Measurements from ENCODE around the gene HCN2. TPM values are rescaled to one million over a fixed set of nuclear protein-coding genes. Genes with fewer than 3 reads are reported as not detected.

HCN2 gene
- total RNA-seq, 1 donor from 2014 or later: not detected

- no peak overlapping the region for H3K4me3 Mint-ChIP-seq
- H3K9me3 Mint-ChIP-seq: peaks cover 19% of the 10 kb centered on the region
- peaks cover 6% of the 10 kb centered on the region for H3K27me3 Mint-ChIP-seq (ENCODE audit: insufficient read depth, low read depth)
- Histone ChIP-seq H3K79me2 (ENCODE audit: low read depth) (no peaks in the 10 kb centered on the region), H3K27ac (no peak overlapping the region), H3K4me1 (peaks cover 5% of the 10 kb centered on the region), H3K36me3 (no peaks in the 10 kb centered on the region), H3K4me3 (no peak overlapping the region), H2AFZ (replicated peaks) (no peak overlapping the region), H4K20me1 (ENCODE audit: low read depth) (no peaks in the 10 kb centered on the region), H3K4me2 (no peak overlapping the region), H3K27me3 (no peaks in the 10 kb centered on the region), H3F3A (ENCODE audit: low read depth) (no peaks in the 10 kb centered on the region), H3K9me3 (ENCODE audit: low read depth) (no peaks in the 10 kb centered on the region), H3K9ac (no peak overlapping the region)
- H3K4me1 Mint-ChIP-seq: peaks cover 11% of the 10 kb centered on the region
- DNase-seq (ENCODE audit: low spot score): no peak
- TF ChIP-seq EZH2 (IDR thresholded peaks at IDR 0.05) (no peak), CTCF (IDR thresholded peaks at IDR 0.05) (no peak), EZH2phosphoT487 (IDR thresholded peaks at IDR 0.05) (no peak)
- no peak overlapping the region for H3K27ac Mint-ChIP-seq
- peaks cover 23% of the 10 kb centered on the region for H3K36me3 Mint-ChIP-seq
Observed at GRCh38 chr19:560121-560520, 29.6 kb upstream of the HCN2 start.

- H3K27me3 ChIP-seq: peaks cover 7% of the 10 kb centered on the region
- TF ChIP-seq EZH2phosphoT487 (IDR thresholded peaks at IDR 0.05): no peak
- no peak for TF ChIP-seq EZH2 (IDR thresholded peaks at IDR 0.05)
- H3K4me3 Mint-ChIP-seq: no peak overlapping the region
- peaks cover 10% of the 10 kb centered on the region for H3K27me3 Mint-ChIP-seq (ENCODE audit: insufficient read depth, low read depth)
- H3K9ac ChIP-seq: no peak overlapping the region
- H3K9me3 Mint-ChIP-seq: peaks cover 28% of the 10 kb centered on the region
- no peaks in the 10 kb centered on the region for H4K20me1 ChIP-seq (ENCODE audit: low read depth)
- H3K79me2 ChIP-seq (ENCODE audit: low read depth): no peaks in the 10 kb centered on the region
- no peak for DNase-seq (ENCODE audit: low spot score)
- H3K4me2 ChIP-seq: no peak overlapping the region
- H3K27ac Mint-ChIP-seq: no peak overlapping the region
- H3K9me3 ChIP-seq (ENCODE audit: low read depth): no peaks in the 10 kb centered on the region
- H3K4me1 ChIP-seq: no peaks in the 10 kb centered on the region
- H3K4me3 ChIP-seq: no peak overlapping the region
- H3K27ac ChIP-seq: no peak overlapping the region
- H3K36me3 Mint-ChIP-seq: peaks cover 33% of the 10 kb centered on the region
- H3K36me3 ChIP-seq: no peaks in the 10 kb centered on the region
- peaks cover 12% of the 10 kb centered on the region for H3F3A ChIP-seq (ENCODE audit: low read depth)
- H3K4me1 Mint-ChIP-seq: peaks cover 11% of the 10 kb centered on the region
- H2AFZ ChIP-seq (replicated peaks): no peak overlapping the region
Observed at GRCh38 chr19:566403-566802, 23.3 kb upstream of the HCN2 start.

GRCh38 chr19:566844-567243 lies 22.8 kb upstream of the HCN2 start:
- Histone ChIP-seq H3K36me3 (no peaks in the 10 kb centered on the region), H3K9ac (no peak overlapping the region), H3K4me2 (no peak overlapping the region), H3K9me3 (ENCODE audit: low read depth) (no peaks in the 10 kb centered on the region), H3K27ac (no peak overlapping the region), H2AFZ (replicated peaks) (no peak overlapping the region), H3K27me3 (peaks cover 8% of the 10 kb centered on the region), H3K79me2 (ENCODE audit: low read depth) (no peaks in the 10 kb centered on the region), H3F3A (ENCODE audit: low read depth) (peaks cover 16% of the 10 kb centered on the region), H3K4me1 (no peaks in the 10 kb centered on the region), H4K20me1 (ENCODE audit: low read depth) (no peaks in the 10 kb centered on the region), H3K4me3 (no peak overlapping the region)
- H3K27ac Mint-ChIP-seq: peak overlapping the region; percentile 74
- H3K4me1 Mint-ChIP-seq: peaks cover 11% of the 10 kb centered on the region
- no peak for DNase-seq (ENCODE audit: low spot score)
- peaks cover 31% of the 10 kb centered on the region for H3K36me3 Mint-ChIP-seq
- H3K4me3 Mint-ChIP-seq: peak overlapping the region; percentile 50
- H3K27me3 Mint-ChIP-seq (ENCODE audit: insufficient read depth, low read depth): peaks cover 11% of the 10 kb centered on the region
- peaks cover 27% of the 10 kb centered on the region for H3K9me3 Mint-ChIP-seq
- TF ChIP-seq EZH2 (IDR thresholded peaks at IDR 0.05): no peak
- no peak for TF ChIP-seq EZH2phosphoT487 (IDR thresholded peaks at IDR 0.05)
- no peak for TF ChIP-seq CTCF (IDR thresholded peaks at IDR 0.05)

- peaks cover under 1% of the 10 kb centered on the region for H3K79me2 ChIP-seq (ENCODE audit: low read depth)
- H2AFZ ChIP-seq (replicated peaks): no peak overlapping the region
- no peak overlapping the region for H3K4me2 ChIP-seq
- no peak overlapping the region for H3K27ac ChIP-seq
- H4K20me1 ChIP-seq (ENCODE audit: low read depth): no peaks in the 10 kb centered on the region
- Mint-ChIP-seq H3K4me3 (no peak overlapping the region), H3K27me3 (ENCODE audit: insufficient read depth, low read depth) (peaks cover 13% of the 10 kb centered on the region), H3K27ac (peak overlapping the region; percentile 74), H3K4me1 (peaks cover 13% of the 10 kb centered on the region), H3K9me3 (peaks cover 22% of the 10 kb centered on the region), H3K36me3 (peaks cover 26% of the 10 kb centered on the region)
- no peaks in the 10 kb centered on the region for H3K36me3 ChIP-seq
- no peaks in the 10 kb centered on the region for H3K9me3 ChIP-seq (ENCODE audit: low read depth)
- TF ChIP-seq EZH2 (IDR thresholded peaks at IDR 0.05) (no peak), EZH2phosphoT487 (IDR thresholded peaks at IDR 0.05) (no peak), CTCF (IDR thresholded peaks at IDR 0.05) (no peak)
- H3K4me3 ChIP-seq: no peak overlapping the region
- H3F3A ChIP-seq (ENCODE audit: low read depth): peaks cover 20% of the 10 kb centered on the region
- peaks cover 8% of the 10 kb centered on the region for H3K27me3 ChIP-seq
- no peak for DNase-seq (ENCODE audit: low spot score)
- H3K9ac ChIP-seq: no peak overlapping the region
- H3K4me1 ChIP-seq: no peaks in the 10 kb centered on the region
Observed at GRCh38 chr19:567296-567900, 22.3 kb upstream of the HCN2 start.

Measured in neural progenitor cell (in vitro differentiated cells).